Measurements from ENCODE around the gene GLI3.

DNA sequence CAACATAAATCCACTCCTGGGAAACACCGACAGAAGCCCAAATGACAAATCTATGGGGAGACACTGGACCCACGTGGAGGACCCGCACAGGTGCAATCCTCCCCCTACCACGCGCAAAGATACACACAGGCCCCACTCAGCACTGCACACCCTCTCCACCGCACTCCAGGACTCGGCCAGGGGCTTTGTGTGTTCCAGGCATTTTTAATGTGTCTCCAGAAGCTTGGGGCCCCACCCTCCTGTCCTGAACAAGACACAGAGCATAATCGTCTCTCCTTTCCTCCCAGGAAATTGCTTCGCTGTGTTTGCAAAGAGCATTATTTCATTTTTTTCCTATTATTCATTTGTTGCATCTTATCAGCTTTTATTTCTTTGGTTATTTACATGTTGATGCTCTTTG, 82.8 kb downstream of the GLI3 start:
- no peak for TF ChIP-seq POLR2A (IDR thresholded peaks at IDR 0.05)
- TF ChIP-seq, protein P1, sequence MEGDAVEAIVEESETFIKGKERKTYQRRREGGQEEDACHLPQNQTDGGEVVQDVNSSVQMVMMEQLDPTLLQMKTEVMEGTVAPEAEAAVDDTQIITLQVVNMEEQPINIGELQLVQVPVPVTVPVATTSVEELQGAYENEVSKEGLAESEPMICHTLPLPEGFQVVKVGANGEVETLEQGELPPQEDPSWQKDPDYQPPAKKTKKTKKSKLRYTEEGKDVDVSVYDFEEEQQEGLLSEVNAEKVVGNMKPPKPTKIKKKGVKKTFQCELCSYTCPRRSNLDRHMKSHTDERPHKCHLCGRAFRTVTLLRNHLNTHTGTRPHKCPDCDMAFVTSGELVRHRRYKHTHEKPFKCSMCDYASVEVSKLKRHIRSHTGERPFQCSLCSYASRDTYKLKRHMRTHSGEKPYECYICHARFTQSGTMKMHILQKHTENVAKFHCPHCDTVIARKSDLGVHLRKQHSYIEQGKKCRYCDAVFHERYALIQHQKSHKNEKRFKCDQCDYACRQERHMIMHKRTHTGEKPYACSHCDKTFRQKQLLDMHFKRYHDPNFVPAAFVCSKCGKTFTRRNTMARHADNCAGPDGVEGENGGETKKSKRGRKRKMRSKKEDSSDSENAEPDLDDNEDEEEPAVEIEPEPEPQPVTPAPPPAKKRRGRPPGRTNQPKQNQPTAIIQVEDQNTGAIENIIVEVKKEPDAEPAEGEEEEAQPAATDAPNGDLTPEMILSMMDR (IDR thresholded peaks at IDR 0.05): no peak

Data from adrenal gland (tissue), 5 donors.